ENCODE results near the gene GTPBP1.

- TF ChIP-seq CTCF (IDR thresholded peaks at IDR 0.05; ENCODE audit: extremely low read depth in 1 of 2, insufficient read depth in 1 of 2, low read depth in 1 of 2, low read length in 2 of 2), result no peak
- no peak for TF ChIP-seq MAX (IDR thresholded peaks at IDR 0.05; ENCODE audit: insufficient read depth, insufficient read length)
- TF ChIP-seq POLR2A (IDR thresholded peaks at IDR 0.05; ENCODE audit: low read depth, low read length), result no peak
- no peak for TF ChIP-seq EZH2 (IDR thresholded peaks at IDR 0.05; ENCODE audit: borderline replicate concordance, low read depth, low read length, severe bottlenecking)
- TF ChIP-seq FOS (IDR thresholded peaks at IDR 0.05; ENCODE audit: borderline replicate concordance, insufficient read depth, low read length), result no peak
- TF ChIP-seq POLR2AphosphoS5 (IDR thresholded peaks at IDR 0.05; ENCODE audit: insufficient read depth, low read depth, low read length), result no peak
- TF ChIP-seq GATA2 (IDR thresholded peaks at IDR 0.05; ENCODE audit: insufficient read depth, insufficient read length, low read depth, low read length), result no peak
Measured at GRCh38 chr22:38750104-38750503, 44.4 kb downstream of the GTPBP1 start.
